Pancreas (tissue), 10 donors: ENCODE results near the gene SKIC2. TPM values are rescaled to one million over a fixed set of nuclear protein-coding genes. Genes with fewer than 3 reads are reported as not detected.
"Not testable (repeated sequence)": the region's sequence is repeated elsewhere in the genome, so short reads cannot be mapped to it uniquely, and the experiment has no call there.

Experiments
- ATAC-seq, 4 donors: fragments of 200-7000 bp; cut with Tn5 transposase; one replicate each; pipeline versions ENCODE4 v1.8.0 to v1.9.1; 2020; ENCODE audit warnings: mild to moderate bottlenecking in 4 of 4, moderate library complexity in 4 of 4
- DNase-seq, 6 donors: peaks; one replicate each; pipeline ENCODE4 v3.0.0-alpha.2; 2020
- FAIRE-seq: peaks from 2 replicates; lab custom pipeline; 2012; peaks lifted over from hg19 to GRCh38; lab: Jason Lieb, UNC
- H3K27ac ChIP-seq, 4 donors: fragments of 200-600 bp; sonication (generic); 1 replicate in 3 of 4; 2 replicates in 1 of 4; pipeline versions ENCODE4 v1.5.0 to v1.8.0; 2020
- H3K27me3 ChIP-seq, 4 donors: fragments of 200-600 bp; one replicate each; pipeline ENCODE4 v1.8.0; 2021
- H3K36me3 ChIP-seq, 3 donors: fragments of 200-600 bp; sonication (generic) in 1 of 3; one replicate each; pipeline versions ENCODE4 v1.5.0 to v1.8.0; 2020 to 2021
- H3K4me1 ChIP-seq, 3 donors: fragments of 200-600 bp; one replicate each; pipeline ENCODE4 v1.8.0; 2021
- H3K4me3 ChIP-seq, 4 donors: fragments of 200-600 bp; sonication (generic) in 2 of 4; one replicate each; pipeline versions ENCODE4 v1.5.0 to v1.8.0; 2020 to 2021
- H3K9me3 ChIP-seq, 4 donors: fragments of 200-600 bp; one replicate each; pipeline ENCODE4 v1.8.0; 2021
- WGBS, 2 donors: extraction: QIAGEN DNeasy Blood & Tissue Kit; methylation state at CpG; one replicate each; pipeline ENCODE4 v1.1.7; 2013; 5-methylcytosine and 5-hydroxymethylcytosine counted together
- intact Hi-C, 3 donors: fragments of 100-400 bp; cut with DNase I; formaldehyde crosslinking; loops; one replicate each; pipeline versions ENCODE4 v1.11.1 to v1.14.2; 2022
- polyA plus RNA-seq, 2 donors: library from polyadenylated mRNA; stranded (reverse); fragments of 200-250 nt; gene quantifications; one replicate each; pipeline ENCODE4 v1.2.3, GENCODE V29; 2013
- total RNA-seq, 6 donors: library from RNA; stranded (reverse); fragmentation: NEBNext Ultra II Directional in 4 of 6; extraction: Animal tissue kit (Norgen Biotek cat#: 25700) in 4 of 6; gene quantifications; one replicate each; pipeline versions ENCODE4 v1.2.1 to v1.2.4, GENCODE V29; 2021 to 2023
- TF ChIP-seq, protein P1 (sequence below), 4 donors: fragments of 200-600 bp; sonication (generic) in 3 of 4; IDR thresholded peaks; one replicate each; pipeline versions ENCODE4 v1.5.0 to v1.8.0; 2021; ENCODE audit warnings: antibody characterized with exemption in 4 of 4
- donor health status: healthy with polysubstance abuse.
- donor health status: DM: no; HTN: no; CAD: no; lungs with moderate emphysema.
- donor health status: DM: no; HTN: no; CAD: no.
- donor health status: control.
- donor health status: control.
- donor health status: Bipolar disorder and iron deficiency.
- donor health status: DM: yes; HTN: yes; CAD: no.
- donor health status: DM: no; HTN: no; CAD: no.
- donor health status: DM: no; HTN: no; CAD: no.
- donor health status: DM: yes; HTN: yes; CAD: no.

Gene SKIC2
- total and polyA plus RNA-seq, 8 donors = 21.4 to 163 (median 30.3) TPM

GRCh38 chr6:31972709-31973350 lies 13.9 kb downstream of the SKIC2 start:
- Histone ChIP-seq H3K9me3 (no peaks in the 10 kb centered on the region), H3K27ac (peak overlapping the region; percentile 86 to 97 (median 96)), H3K4me1 (peaks cover 0 to 9% (median 5%) of the 10 kb centered on the region in 3 donors), H3K4me3 (peak overlapping the region; percentile 66 to 89 (median 84)), H3K36me3 (peaks cover 0 to 11% (median 0%) of the 10 kb centered on the region in 3 donors), H3K27me3 (no peaks in the 10 kb centered on the region)
- no peak for DNase-seq
- no peak for ATAC-seq
- 6 to 7% methylated on average over 19 of the region's 19 CpGs for WGBS, 2 donors
- no peak for FAIRE-seq
- intact Hi-C loops = no loop called here
- TF ChIP-seq, protein P1, sequence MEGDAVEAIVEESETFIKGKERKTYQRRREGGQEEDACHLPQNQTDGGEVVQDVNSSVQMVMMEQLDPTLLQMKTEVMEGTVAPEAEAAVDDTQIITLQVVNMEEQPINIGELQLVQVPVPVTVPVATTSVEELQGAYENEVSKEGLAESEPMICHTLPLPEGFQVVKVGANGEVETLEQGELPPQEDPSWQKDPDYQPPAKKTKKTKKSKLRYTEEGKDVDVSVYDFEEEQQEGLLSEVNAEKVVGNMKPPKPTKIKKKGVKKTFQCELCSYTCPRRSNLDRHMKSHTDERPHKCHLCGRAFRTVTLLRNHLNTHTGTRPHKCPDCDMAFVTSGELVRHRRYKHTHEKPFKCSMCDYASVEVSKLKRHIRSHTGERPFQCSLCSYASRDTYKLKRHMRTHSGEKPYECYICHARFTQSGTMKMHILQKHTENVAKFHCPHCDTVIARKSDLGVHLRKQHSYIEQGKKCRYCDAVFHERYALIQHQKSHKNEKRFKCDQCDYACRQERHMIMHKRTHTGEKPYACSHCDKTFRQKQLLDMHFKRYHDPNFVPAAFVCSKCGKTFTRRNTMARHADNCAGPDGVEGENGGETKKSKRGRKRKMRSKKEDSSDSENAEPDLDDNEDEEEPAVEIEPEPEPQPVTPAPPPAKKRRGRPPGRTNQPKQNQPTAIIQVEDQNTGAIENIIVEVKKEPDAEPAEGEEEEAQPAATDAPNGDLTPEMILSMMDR (IDR thresholded peaks at IDR 0.05) = no peak

GRCh38 chr6:31976065-31976464 lies 17.1 kb downstream of the SKIC2 start:
- FAIRE-seq, intact Hi-C loops, H3K9me3 ChIP-seq, H3K36me3 ChIP-seq, H3K27ac ChIP-seq, H3K4me3 ChIP-seq, H3K27me3 ChIP-seq, ATAC-seq, H3K4me1 ChIP-seq: not testable (repeated sequence)
- WGBS, 2 donors = 94 to 97% methylated on average over 17 to 30 of the region's 30 CpGs
- peak in 4 of 6 donors; percentile 3 to 81 (median 31) for DNase-seq

- Histone ChIP-seq H3K4me3 (no peak overlapping the region), H3K36me3 (peaks cover 0 to 6% (median 0%) of the 10 kb centered on the region in 3 donors), H3K9me3 (no peaks in the 10 kb centered on the region), H3K27ac (no peak overlapping the region), H3K4me1 (peaks cover 0 to 6% (median 5%) of the 10 kb centered on the region in 3 donors), H3K27me3 (no peaks in the 10 kb centered on the region)
- DNase-seq (peak in 1 of 6 donors; percentile 12), FAIRE-seq (no peak), ATAC-seq (no peak)
- intact Hi-C loops = no loop called here
- TF ChIP-seq, protein P1 (IDR thresholded peaks at IDR 0.05) = no peak
- WGBS, 2 donors = 97% methylated on average over 12 of the region's 12 CpGs
These were observed 18.9 kb downstream of the SKIC2 start for GRCh38 chr6:31977816-31978431.

GRCh38 chr6:31978831-31979230 lies 19.9 kb downstream of the SKIC2 start:
- Histone ChIP-seq H3K27me3 (no peaks in the 10 kb centered on the region), H3K27ac (no peak overlapping the region), H3K36me3 (peaks cover 0 to 6% (median 0%) of the 10 kb centered on the region in 3 donors), H3K4me3 (no peak overlapping the region), H3K4me1 (no peaks in the 10 kb centered on the region), H3K9me3 (no peaks in the 10 kb centered on the region)
- intact Hi-C loops = no loop called here
- no peak for FAIRE-seq
- TF ChIP-seq, protein P1 (IDR thresholded peaks at IDR 0.05) = no peak
- 78 to 88% methylated on average over 5 of the region's 5 CpGs for WGBS, 2 donors
- ATAC-seq = no peak
- DNase-seq = peak in 1 of 6 donors; percentile 4

DNA sequence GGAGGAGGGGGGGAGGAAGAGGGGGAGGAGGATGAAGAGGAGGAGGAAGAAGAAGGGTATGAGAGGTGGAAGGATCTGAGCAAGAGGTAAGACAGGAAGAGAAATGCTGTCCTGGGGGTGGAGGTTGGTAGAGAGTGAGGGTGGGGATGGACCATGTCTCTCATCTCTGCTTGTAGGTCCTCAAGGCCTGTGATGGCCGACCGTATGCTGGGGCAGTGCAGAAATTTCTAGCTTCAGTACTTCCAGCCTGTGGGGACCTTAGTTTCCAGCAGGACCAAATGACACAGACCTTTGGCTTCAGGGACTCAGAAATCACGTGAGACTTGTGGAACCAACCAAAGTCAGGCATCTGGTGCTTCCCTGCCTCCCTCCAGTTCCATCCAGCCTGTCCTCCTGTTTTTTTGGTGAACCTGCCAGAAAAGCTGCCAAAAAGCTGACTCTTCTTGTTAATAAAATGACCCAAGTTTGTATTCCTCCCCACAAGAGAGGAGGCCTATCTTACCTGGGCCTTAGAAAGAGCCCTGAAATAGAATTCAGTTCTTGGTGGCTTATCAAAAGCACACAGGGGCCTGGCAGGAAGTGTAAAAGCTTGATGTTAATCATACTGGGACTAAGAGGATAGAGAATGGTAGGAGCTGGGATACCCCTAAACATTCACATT lies 20.4 kb downstream of the SKIC2 start:
- ATAC-seq = no peak
- no peak overlapping the region for H3K27ac ChIP-seq
- TF ChIP-seq, protein P1 (IDR thresholded peaks at IDR 0.05) = no peak
- H3K4me3 ChIP-seq = no peak overlapping the region
- DNase-seq = peak in 2 of 6 donors; percentile 7 to 14
- 90 to 97% methylated on average over 3 of the region's 3 CpGs for WGBS, 2 donors
- no peaks in the 10 kb centered on the region for H3K27me3 ChIP-seq
- FAIRE-seq = no peak
- H3K4me1 ChIP-seq = no peaks in the 10 kb centered on the region
- peaks cover 0 to 6% (median 0%) of the 10 kb centered on the region in 3 donors for H3K36me3 ChIP-seq
- no peaks in the 10 kb centered on the region for H3K9me3 ChIP-seq
- intact Hi-C loops = no loop called here

DNA sequence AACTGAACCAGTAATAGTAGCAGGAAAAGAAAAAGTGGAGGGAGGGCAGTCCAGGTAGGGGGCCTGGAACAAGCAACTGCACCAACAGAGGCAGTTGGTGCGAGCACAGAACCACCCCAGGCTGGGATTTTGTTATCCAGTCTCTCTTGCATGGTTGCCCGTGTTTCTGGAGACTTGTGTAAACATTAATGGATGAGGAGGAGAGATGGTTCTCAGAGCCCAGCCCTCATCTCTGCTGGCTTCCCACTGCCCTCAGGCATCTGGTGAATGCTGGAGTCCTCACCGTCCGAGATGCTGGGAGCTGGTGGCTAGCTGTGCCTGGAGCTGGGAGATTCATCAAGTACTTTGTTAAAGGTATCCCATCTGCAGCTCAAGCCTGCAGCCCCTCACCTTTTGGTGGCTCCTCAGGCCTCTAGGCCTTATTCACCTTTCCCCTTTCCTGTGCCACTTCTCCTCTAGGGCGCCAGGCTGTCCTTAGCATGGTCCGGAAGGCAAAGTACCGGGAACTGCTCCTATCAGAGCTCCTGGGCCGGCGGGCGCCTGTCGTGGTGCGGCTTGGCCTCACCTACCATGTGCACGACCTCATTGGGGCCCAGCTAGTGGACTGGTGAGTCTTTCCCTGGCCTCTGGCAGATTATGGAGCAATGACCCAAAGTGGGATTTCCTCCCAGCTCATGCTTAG lies 21.4 kb downstream of the SKIC2 start:
- H3K4me1 ChIP-seq, H3K27ac ChIP-seq, H3K27me3 ChIP-seq, H3K9me3 ChIP-seq, intact Hi-C loops, H3K4me3 ChIP-seq, ATAC-seq, H3K36me3 ChIP-seq, FAIRE-seq: not testable (repeated sequence)
- WGBS, 2 donors = 93 to 94% methylated on average over 13 of the region's 13 CpGs
- DNase-seq = peak in 3 of 6 donors; percentile 7 to 21 (median 9)

DNA sequence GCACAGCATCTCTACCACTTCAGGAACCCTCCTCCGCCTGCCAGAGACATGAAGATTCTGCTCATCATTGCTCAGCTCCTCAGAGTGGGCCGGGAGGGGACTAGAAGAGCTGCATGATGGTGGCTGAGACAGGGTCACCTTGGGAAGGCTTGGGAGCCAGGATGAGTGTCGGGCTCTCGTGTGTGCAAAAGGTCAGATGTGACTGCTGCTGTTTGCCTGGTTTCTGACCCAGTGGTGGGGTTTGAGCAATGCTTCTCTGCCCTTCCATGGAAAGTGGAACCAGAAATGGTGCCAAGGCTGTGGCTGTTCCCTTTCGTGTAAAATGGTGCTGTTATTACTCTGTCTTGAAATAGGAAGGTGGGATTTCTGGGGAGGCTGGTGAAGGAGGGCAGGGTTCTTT lies 22.0 kb downstream of the SKIC2 start:
- DNase-seq, H3K9me3 ChIP-seq, FAIRE-seq, intact Hi-C loops, H3K36me3 ChIP-seq, H3K27me3 ChIP-seq, H3K27ac ChIP-seq, H3K4me1 ChIP-seq, H3K4me3 ChIP-seq: not testable (repeated sequence)
- WGBS, 2 donors = no CpG with 5 or more reads among the region's 5 CpGs
- ATAC-seq = peak in 1 of 4 donors; percentile 7
